ENCODE data around the gene GFOD1.

Gene GFOD1

GRCh38 chr6:13467216-13467600, 20.2 kb downstream of the GFOD1 start:
- no peak for DNase-seq (ENCODE audit: low spot score)
- H3K79me1 ChIP-seq (ENCODE audit: low read depth, low read length) = no peaks in the 10 kb centered on the region
- no peak overlapping the region for H3K18ac ChIP-seq (ENCODE audit: low read length)
- WGBS, 2 donors (ENCODE audit: extremely low coverage in 2 of 2, insufficient read length in 2 of 2, insufficient replicate concordance in 1 of 2) = no CpG with 5 or more reads among the region's 3 CpGs
- no peak overlapping the region for H3K23ac ChIP-seq (ENCODE audit: low read depth, low read length, poor library complexity)
- no peak overlapping the region for H2AK5ac ChIP-seq (ENCODE audit: low read depth, low read length)
- no peak overlapping the region for H2BK15ac ChIP-seq (ENCODE audit: low read length)
- no peak overlapping the region for H4K91ac ChIP-seq (ENCODE audit: low read depth, low read length, poor library complexity)
- no peaks in the 10 kb centered on the region for H3K36me3 ChIP-seq (replicated peaks in 1 of 2; ENCODE audit: control insufficient read depth in 2 of 2, insufficient read depth in 2 of 2, low read length in 2 of 2)
- H3K9ac ChIP-seq (ENCODE audit: low read depth, low read length, poor library complexity) = no peak overlapping the region
- no peak overlapping the region for H2BK12ac ChIP-seq (ENCODE audit: low read length)
- H3K4ac ChIP-seq (ENCODE audit: low read length) = no peak overlapping the region
- no peak overlapping the region for H2BK5ac ChIP-seq (ENCODE audit: low read length)
- no peaks in the 10 kb centered on the region for H3K9me3 ChIP-seq (replicated peaks in 1 of 2; ENCODE audit: control insufficient read depth in 2 of 2, insufficient read depth in 1 of 2, low read depth in 1 of 2, low read length in 2 of 2)
- no peak overlapping the region for H3K14ac ChIP-seq (ENCODE audit: low read length)
- no peak overlapping the region for H3K4me3 ChIP-seq (ENCODE audit: low read length in 2 of 2)
- H4K8ac ChIP-seq (ENCODE audit: low read depth, low read length) = no peak overlapping the region
- H3K4me1 ChIP-seq (ENCODE audit: control insufficient read depth in 2 of 2, insufficient read depth in 1 of 2, low read depth in 1 of 2, low read length in 2 of 2) = peaks cover 10 to 13% of the 10 kb centered on the region in 2 donors
- no peak overlapping the region for H3K27ac ChIP-seq (replicated peaks; ENCODE audit: low read length)
- H2BK120ac ChIP-seq (ENCODE audit: low read depth, low read length) = no peak overlapping the region
- H3K27me3 ChIP-seq (ENCODE audit: control insufficient read depth in 3 of 3, insufficient read depth in 3 of 3, low read depth in 1 of 3, low read length in 3 of 3) = no peaks in the 10 kb centered on the region
- no peak overlapping the region for H2AFZ ChIP-seq (ENCODE audit: low read length)
- no peak overlapping the region for H3K4me2 ChIP-seq (ENCODE audit: insufficient read depth, low read length, poor library complexity, severe bottlenecking)

- no peak overlapping the region for H2BK12ac ChIP-seq (ENCODE audit: low read length)
- H3K23ac ChIP-seq (ENCODE audit: low read depth, low read length, poor library complexity) = no peak overlapping the region
- H3K4me3 ChIP-seq (ENCODE audit: low read length in 2 of 2) = no peak overlapping the region
- H3K4me2 ChIP-seq (ENCODE audit: insufficient read depth, low read length, poor library complexity, severe bottlenecking) = no peak overlapping the region
- no peak for DNase-seq (ENCODE audit: low spot score)
- H2AFZ ChIP-seq (ENCODE audit: low read length) = no peak overlapping the region
- no CpG with 5 or more reads among the region's 6 CpGs for WGBS, 2 donors (ENCODE audit: extremely low coverage in 2 of 2, insufficient read length in 2 of 2, insufficient replicate concordance in 1 of 2)
- H3K14ac ChIP-seq (ENCODE audit: low read length) = no peak overlapping the region
- H3K4ac ChIP-seq (ENCODE audit: low read length) = no peak overlapping the region
- no peak overlapping the region for H2BK15ac ChIP-seq (ENCODE audit: low read length)
- H4K8ac ChIP-seq (ENCODE audit: low read depth, low read length) = no peak overlapping the region
- H2BK120ac ChIP-seq (ENCODE audit: low read depth, low read length) = no peak overlapping the region
- H3K9ac ChIP-seq (ENCODE audit: low read depth, low read length, poor library complexity) = no peak overlapping the region
- no peaks in the 10 kb centered on the region for H3K27me3 ChIP-seq (ENCODE audit: control insufficient read depth in 3 of 3, insufficient read depth in 3 of 3, low read depth in 1 of 3, low read length in 3 of 3)
- no peak overlapping the region for H3K27ac ChIP-seq (replicated peaks; ENCODE audit: low read length)
- H4K91ac ChIP-seq (ENCODE audit: low read depth, low read length, poor library complexity) = no peak overlapping the region
- no peaks in the 10 kb centered on the region for H3K36me3 ChIP-seq (replicated peaks in 1 of 2; ENCODE audit: control insufficient read depth in 2 of 2, insufficient read depth in 2 of 2, low read length in 2 of 2)
- peaks cover 11 to 14% of the 10 kb centered on the region in 2 donors for H3K4me1 ChIP-seq (ENCODE audit: control insufficient read depth in 2 of 2, insufficient read depth in 1 of 2, low read depth in 1 of 2, low read length in 2 of 2)
- no peak overlapping the region for H2AK5ac ChIP-seq (ENCODE audit: low read depth, low read length)
- no peaks in the 10 kb centered on the region for H3K9me3 ChIP-seq (replicated peaks in 1 of 2; ENCODE audit: control insufficient read depth in 2 of 2, insufficient read depth in 1 of 2, low read depth in 1 of 2, low read length in 2 of 2)
- no peak overlapping the region for H3K18ac ChIP-seq (ENCODE audit: low read length)
- no peak overlapping the region for H2BK5ac ChIP-seq (ENCODE audit: low read length)
- H3K79me1 ChIP-seq (ENCODE audit: low read depth, low read length) = no peaks in the 10 kb centered on the region
These were observed 20.8 kb downstream of the GFOD1 start for GRCh38 chr6:13466304-13467215.

GRCh38 chr6:13465734-13466133, 21.7 kb downstream of the GFOD1 start:
- H2AFZ ChIP-seq (ENCODE audit: low read length) = no peak overlapping the region
- H2BK120ac ChIP-seq (ENCODE audit: low read depth, low read length) = no peak overlapping the region
- H3K4ac ChIP-seq (ENCODE audit: low read length) = no peak overlapping the region
- no peaks in the 10 kb centered on the region for H3K79me1 ChIP-seq (ENCODE audit: low read depth, low read length)
- WGBS, 2 donors (ENCODE audit: extremely low coverage in 2 of 2, insufficient read length in 2 of 2, insufficient replicate concordance in 1 of 2) = no CpG with 5 or more reads among the region's 1 CpG
- no peak for DNase-seq (ENCODE audit: low spot score)
- H3K4me1 ChIP-seq (ENCODE audit: control insufficient read depth in 2 of 2, insufficient read depth in 1 of 2, low read depth in 1 of 2, low read length in 2 of 2) = peaks cover 11 to 14% of the 10 kb centered on the region in 2 donors
- no peaks in the 10 kb centered on the region for H3K9me3 ChIP-seq (replicated peaks in 1 of 2; ENCODE audit: control insufficient read depth in 2 of 2, insufficient read depth in 1 of 2, low read depth in 1 of 2, low read length in 2 of 2)
- no peak overlapping the region for H3K23ac ChIP-seq (ENCODE audit: low read depth, low read length, poor library complexity)
- no peaks in the 10 kb centered on the region for H3K27me3 ChIP-seq (ENCODE audit: control insufficient read depth in 3 of 3, insufficient read depth in 3 of 3, low read depth in 1 of 3, low read length in 3 of 3)
- no peak overlapping the region for H3K4me2 ChIP-seq (ENCODE audit: insufficient read depth, low read length, poor library complexity, severe bottlenecking)
- H4K8ac ChIP-seq (ENCODE audit: low read depth, low read length) = no peak overlapping the region
- no peak overlapping the region for H2AK5ac ChIP-seq (ENCODE audit: low read depth, low read length)
- H3K4me3 ChIP-seq (ENCODE audit: low read length in 2 of 2) = no peak overlapping the region
- no peak overlapping the region for H2BK12ac ChIP-seq (ENCODE audit: low read length)
- H3K36me3 ChIP-seq (replicated peaks in 1 of 2; ENCODE audit: control insufficient read depth in 2 of 2, insufficient read depth in 2 of 2, low read length in 2 of 2) = no peaks in the 10 kb centered on the region
- no peak overlapping the region for H3K27ac ChIP-seq (replicated peaks; ENCODE audit: low read length)
- no peak overlapping the region for H2BK15ac ChIP-seq (ENCODE audit: low read length)
- no peak overlapping the region for H3K18ac ChIP-seq (ENCODE audit: low read length)
- H2BK5ac ChIP-seq (ENCODE audit: low read length) = no peak overlapping the region
- no peak overlapping the region for H4K91ac ChIP-seq (ENCODE audit: low read depth, low read length, poor library complexity)
- no peak overlapping the region for H3K9ac ChIP-seq (ENCODE audit: low read depth, low read length, poor library complexity)
- no peak overlapping the region for H3K14ac ChIP-seq (ENCODE audit: low read length)

GRCh38 chr6:13463941-13464340, 23.5 kb downstream of the GFOD1 start:
- no peak overlapping the region for H2AFZ ChIP-seq (ENCODE audit: low read length)
- H3K79me1 ChIP-seq (ENCODE audit: low read depth, low read length) = no peaks in the 10 kb centered on the region
- no peak overlapping the region for H2BK12ac ChIP-seq (ENCODE audit: low read length)
- no peak overlapping the region for H2BK15ac ChIP-seq (ENCODE audit: low read length)
- no peak overlapping the region for H4K8ac ChIP-seq (ENCODE audit: low read depth, low read length)
- WGBS, 2 donors (ENCODE audit: extremely low coverage in 2 of 2, insufficient read length in 2 of 2, insufficient replicate concordance in 1 of 2) = 100% methylated on average over 1 to 2 of the region's 4 CpGs
- H3K4me3 ChIP-seq (ENCODE audit: low read length in 2 of 2) = no peak overlapping the region
- no peak overlapping the region for H3K14ac ChIP-seq (ENCODE audit: low read length)
- H3K18ac ChIP-seq (ENCODE audit: low read length) = no peak overlapping the region
- DNase-seq (ENCODE audit: low spot score) = no peak
- H2AK5ac ChIP-seq (ENCODE audit: low read depth, low read length) = no peak overlapping the region
- no peak overlapping the region for H2BK120ac ChIP-seq (ENCODE audit: low read depth, low read length)
- H3K4ac ChIP-seq (ENCODE audit: low read length) = no peak overlapping the region
- H3K27me3 ChIP-seq (ENCODE audit: control insufficient read depth in 3 of 3, insufficient read depth in 3 of 3, low read depth in 1 of 3, low read length in 3 of 3) = no peaks in the 10 kb centered on the region
- no peaks in the 10 kb centered on the region for H3K9me3 ChIP-seq (replicated peaks in 1 of 2; ENCODE audit: control insufficient read depth in 2 of 2, insufficient read depth in 1 of 2, low read depth in 1 of 2, low read length in 2 of 2)
- H3K9ac ChIP-seq (ENCODE audit: low read depth, low read length, poor library complexity) = no peak overlapping the region
- H3K27ac ChIP-seq (replicated peaks; ENCODE audit: low read length) = no peak overlapping the region
- H4K91ac ChIP-seq (ENCODE audit: low read depth, low read length, poor library complexity) = no peak overlapping the region
- H3K36me3 ChIP-seq (replicated peaks in 1 of 2; ENCODE audit: control insufficient read depth in 2 of 2, insufficient read depth in 2 of 2, low read length in 2 of 2) = no peaks in the 10 kb centered on the region
- no peak overlapping the region for H2BK5ac ChIP-seq (ENCODE audit: low read length)
- no peak overlapping the region for H3K4me2 ChIP-seq (ENCODE audit: insufficient read depth, low read length, poor library complexity, severe bottlenecking)
- peaks cover 7 to 8% of the 10 kb centered on the region in 2 donors for H3K4me1 ChIP-seq (ENCODE audit: control insufficient read depth in 2 of 2, insufficient read depth in 1 of 2, low read depth in 1 of 2, low read length in 2 of 2)
- H3K23ac ChIP-seq (ENCODE audit: low read depth, low read length, poor library complexity) = no peak overlapping the region

Data from neuronal stem cell (in vitro differentiated cells).